LoVo (cell line): ENCODE data around the gene PFKFB2.

Source experiments
- DNase-seq: peaks from one replicate; pipeline ENCODE4 v3.0.0-alpha.2; 2016; ENCODE audit warnings: low spot score

Gene PFKFB2

DNA sequence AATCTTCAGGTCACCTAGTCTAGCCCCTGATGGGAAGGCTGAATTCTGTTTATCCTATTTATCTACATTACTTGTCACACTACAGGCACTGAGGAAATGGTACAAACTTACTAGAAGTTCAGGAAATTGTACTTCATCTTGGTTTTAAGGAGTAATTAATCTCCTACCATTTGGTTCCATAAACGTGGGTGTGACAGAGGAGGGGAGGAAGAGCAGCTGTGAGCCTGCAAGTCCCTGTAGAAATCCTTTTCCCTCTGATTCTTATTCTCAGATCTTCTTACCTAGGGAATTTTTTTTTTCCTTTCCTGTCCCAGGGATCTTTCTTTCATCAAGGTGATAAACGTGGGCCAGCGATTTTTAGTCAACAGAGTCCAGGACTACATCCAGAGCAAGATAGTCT is 14.1 kb downstream of the PFKFB2 start:
- no peak for DNase-seq

DNA sequence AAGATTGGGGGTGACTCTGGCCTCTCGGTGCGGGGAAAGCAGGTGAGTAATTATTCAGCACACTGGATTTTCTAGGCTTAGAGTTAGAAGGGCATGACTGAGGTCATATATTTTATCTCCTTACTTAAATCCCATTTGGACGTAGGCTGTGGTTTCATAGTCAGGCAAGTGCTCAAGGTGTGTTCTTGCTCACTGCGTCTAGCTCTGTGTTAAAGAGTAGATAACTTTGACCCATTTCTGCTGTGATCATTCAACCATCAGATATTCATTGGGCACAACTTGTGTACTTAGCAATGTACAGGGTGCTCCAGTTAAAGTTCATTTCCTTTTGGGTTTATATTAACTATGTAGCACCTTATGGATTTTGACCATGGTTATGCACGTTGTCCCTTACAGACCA is 14.6 kb downstream of the PFKFB2 start:
- no peak for DNase-seq

DNA sequence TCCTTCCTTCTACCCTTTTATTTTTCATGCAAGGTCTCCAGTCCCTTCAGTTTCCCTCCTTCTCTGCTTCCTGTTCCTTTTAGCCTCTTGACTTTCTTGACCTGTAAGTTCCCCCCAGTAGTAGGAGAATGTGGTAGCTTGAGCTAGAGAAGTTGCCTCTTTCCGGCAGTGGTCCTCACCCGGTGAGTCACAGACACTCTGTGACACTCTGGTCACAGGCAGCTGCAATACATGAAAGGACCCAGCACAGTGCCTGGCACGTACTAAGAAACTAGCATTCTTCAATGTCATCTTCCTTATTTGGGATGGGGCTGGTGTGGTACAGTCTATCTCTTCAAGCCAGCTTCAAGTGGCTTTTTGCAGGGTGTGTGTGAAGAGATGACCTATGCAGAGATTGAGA is 16.0 kb downstream of the PFKFB2 start:
- DNase-seq, result no peak

DNA sequence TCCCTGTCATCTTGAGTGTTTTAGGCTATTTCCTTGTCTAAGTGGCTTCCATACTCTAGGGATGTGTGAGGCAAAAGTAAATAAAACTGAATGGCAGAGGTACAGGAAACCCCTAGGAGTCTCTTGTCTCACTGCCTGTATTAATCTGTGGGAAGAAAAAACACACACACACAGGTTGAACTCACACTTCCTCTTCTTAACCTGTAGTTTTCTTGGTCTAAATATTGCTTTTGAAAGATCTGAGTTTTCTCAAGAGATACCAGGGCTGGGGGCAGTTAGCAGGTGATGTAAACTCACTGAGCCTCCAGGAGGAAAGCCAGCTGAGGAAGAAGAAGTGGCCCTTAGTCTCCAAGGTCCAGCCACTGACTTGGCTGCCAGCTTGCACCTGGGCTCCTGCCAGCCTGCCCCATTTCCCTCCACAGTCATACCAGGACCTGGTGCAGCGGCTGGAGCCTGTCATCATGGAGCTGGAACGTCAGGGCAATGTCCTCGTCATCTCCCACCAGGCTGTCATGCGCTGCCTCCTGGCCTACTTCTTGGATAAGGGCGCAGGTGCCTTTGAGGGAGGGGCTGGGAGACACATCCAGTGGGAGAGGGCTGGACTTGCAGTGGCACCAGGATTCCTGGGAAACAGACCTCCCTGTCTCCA is 16.9 kb downstream of the PFKFB2 start:
- no peak for DNase-seq

DNA sequence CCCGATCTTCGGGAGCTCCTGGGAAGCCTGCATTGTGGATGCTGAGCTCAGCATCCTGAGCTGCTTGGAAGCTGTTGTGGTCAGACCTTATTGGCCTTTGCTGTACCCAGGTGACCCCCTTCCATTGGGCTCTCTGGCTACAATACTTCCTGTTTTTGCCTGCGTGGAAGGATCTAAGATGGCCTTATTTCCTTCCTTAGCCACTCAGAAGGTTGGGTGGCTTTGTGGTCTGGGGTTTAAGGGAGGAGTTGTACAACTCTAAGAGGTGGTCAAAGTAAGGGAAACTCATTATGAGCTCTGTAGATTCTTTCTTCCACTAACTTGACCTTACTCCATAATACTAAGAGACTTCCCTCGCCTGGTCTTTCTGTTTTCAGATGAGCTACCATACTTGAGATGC is 17.7 kb downstream of the PFKFB2 start:
- no peak for DNase-seq

DNA sequence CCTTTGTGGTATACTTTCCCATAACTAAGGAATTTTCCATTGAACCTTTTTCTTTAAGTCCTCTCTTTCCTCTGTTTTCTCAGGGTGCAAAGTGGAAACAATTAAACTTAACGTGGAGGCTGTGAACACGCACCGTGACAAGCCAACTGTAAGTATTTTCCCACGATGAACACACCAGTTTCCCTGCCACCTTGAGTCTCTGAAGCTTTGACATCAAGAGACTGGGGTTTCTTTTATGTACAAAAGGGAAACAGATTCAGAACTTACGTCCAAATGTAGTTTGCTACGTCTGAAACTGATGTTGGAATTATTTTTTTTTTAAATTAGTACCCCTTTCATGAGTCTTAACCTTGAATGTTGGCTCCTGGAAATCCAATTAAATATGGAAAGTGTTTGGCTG is 18.4 kb downstream of the PFKFB2 start:
- no peak for DNase-seq

DNA sequence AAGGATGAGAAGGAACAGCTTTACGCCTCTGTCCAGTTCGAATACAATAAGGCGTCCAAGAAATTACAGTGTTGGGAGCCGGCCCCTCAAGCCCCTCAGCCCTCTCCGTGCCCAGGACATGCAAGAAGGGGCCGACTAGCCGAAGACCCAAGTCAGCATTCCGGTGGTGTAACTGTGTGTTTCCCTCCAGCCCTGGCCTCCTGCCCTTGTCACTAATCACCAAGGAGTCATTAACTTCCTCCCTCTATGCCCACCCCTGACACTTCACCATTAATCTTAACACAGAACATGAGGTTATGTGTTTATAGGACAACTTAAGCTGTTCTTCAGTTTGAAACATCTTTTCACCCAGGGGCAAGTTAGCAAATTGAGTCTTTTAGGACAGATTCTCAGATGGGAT is 19.2 kb downstream of the PFKFB2 start:
- DNase-seq, result no peak

DNA sequence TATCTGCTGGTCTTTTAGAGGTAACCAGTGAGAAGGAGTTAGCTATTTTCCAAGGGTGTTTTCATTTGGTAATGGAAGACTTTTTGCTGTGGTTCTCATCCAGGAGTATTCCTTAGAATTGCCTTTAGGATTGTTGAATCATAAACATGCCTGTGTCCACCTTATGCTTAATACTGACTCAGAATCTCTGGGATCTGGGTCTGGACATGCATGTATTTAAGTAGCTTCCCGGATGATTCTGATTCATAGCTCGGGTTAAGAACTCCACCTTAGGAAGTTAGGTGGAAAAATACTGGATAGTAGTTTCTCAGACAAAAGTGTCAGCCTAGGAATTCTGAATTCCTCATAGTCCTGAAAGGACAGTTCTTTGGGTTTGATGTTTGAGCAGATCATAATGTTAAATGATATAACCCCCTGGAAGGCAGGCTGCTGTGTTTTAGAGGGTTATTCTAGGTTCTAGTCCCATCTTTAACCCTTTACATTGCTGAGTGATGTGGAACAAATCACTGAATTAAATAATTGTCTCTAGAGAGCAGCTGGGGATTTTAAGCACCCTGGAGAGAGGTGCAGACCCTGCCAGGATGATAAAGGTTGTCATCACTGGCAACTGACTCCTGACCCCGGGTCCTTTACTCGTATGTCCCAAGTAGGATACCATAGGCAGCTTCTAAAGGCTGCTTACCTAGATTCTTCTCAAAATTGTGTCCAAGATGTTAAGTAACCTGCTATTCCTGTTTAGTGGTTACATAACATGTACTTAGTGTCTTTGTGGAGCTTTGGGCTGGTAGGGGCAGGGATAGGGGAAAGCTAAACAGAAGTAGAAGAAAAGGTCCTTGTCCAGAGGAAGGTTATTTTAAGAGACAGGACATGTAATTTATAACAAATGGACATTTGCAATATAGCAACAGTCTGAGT is 21.1 kb downstream of the PFKFB2 start:
- no peak for DNase-seq

DNA sequence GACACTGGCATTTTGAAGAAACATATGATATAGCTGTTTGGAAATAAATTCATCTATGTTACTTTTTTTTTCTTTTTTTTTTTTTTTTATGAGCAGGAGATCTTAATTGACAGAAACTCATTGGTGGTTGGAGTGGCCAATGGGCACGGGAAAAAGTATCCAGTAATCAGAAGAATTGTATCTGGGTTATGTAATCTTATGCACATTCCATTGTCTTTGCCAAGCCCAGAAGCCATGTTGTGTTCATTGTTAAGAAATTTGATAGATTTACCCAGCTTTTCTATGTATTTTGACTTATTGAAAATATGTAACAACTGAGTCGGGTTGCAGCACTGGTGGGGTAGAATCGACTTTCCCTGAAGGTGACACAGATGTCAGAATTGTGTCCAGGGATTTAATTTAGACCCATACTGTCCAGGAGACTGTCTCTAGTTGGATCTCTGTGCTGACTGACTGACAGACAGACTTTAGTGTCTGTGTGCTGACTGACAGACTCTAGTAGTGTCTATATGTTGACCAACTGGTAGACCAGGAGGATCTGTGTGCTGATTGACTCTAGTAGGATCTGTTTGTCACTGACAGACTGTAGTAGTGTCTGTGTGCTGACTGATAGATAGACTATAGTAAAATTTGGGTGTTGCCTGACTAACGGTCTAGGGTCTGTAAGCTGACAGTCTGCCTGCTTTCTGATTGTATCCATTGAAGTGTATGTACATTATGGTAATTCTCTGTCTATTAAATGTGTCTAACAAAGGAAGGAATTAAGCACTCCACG is 23.3 kb downstream of the PFKFB2 start:
- no peak for DNase-seq

DNA sequence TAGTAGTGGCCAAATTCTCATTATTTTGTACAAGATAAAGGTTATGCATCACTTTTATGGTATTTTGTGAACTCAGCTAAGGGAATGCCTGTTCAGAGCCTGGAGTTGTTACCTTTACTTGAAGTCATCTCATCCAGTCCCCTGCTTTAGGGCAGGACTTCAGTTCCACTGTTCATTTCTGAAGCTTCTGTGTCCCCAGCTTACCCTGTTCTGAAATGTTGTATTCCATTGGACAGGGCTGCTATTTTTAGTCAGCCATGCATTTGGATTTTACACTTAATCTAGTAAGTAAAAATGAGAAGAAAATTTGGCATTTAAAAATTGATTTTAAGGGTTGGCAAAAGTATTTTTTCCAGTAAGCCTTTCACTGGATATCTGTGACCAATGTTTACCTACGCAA is 23.9 kb downstream of the PFKFB2 start:
- no peak for DNase-seq

DNA sequence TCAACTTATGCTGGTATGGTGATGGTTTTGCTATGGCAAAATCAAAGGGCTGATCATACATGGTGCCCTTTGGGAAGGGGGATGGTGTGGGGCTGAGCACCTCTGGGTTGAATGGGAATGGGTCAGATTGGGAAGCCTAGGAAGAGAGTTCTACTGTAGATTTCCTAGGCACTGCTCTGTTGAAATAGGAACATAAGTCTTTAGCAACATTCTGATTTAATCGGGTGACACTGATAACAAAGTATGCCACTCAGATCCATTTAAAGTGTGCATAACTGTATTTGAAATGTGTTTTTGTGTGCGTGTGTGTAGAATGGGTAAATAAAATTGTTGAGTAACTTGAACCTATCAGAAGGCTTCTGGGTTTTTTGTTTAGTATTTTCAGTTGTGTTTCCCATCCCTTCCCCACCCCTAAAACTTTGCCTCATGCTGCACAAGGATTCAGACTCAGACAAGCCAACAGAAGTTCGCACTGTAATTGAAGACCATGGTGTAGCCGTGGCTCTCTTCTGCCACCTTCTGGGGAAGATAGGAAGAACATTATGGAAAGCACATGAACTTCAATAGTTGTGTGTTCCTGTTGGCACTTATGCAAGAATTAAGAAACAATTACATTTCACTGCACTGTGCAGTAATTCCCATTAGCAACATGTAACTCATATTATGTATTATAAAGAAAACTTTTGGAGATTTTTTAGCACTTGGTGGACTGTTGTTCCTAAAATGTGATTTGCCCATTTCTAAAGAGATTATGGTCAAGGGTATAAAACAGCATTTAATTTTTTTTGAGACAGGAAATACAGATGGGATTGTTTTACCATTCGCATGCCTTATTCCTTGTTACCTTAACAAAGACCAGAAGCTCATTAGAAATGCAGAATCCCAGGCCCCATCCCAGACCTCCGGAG is 24.6 kb downstream of the PFKFB2 start:
- peak; percentile 74 for DNase-seq

DNA sequence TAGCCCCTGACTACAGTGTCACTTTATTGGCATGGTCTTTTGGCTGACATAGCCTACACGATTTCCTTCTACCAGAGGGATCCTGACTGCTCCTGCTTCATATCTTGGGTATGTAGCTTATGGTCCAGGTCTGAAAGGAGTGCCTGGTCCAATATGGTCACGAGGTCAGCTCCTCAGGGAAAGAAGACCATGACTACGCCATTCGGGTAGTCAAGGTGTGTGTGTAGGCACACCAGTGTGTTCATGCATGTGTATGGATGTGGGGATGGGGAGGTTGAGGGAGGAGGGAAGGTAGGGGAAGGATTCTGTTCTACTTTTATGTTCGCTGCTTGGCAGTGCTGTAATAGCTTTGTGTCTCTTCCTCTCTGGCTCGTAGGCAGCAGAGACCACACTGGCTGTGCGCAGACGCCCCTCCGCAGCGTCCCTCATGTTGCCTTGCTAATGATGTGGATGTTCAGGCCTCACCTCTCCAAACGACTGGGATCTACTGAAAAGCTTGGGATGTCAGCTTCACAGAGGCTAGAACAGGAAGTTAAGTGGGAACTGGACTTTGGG is 25.6 kb downstream of the PFKFB2 start:
- no peak for DNase-seq

DNA sequence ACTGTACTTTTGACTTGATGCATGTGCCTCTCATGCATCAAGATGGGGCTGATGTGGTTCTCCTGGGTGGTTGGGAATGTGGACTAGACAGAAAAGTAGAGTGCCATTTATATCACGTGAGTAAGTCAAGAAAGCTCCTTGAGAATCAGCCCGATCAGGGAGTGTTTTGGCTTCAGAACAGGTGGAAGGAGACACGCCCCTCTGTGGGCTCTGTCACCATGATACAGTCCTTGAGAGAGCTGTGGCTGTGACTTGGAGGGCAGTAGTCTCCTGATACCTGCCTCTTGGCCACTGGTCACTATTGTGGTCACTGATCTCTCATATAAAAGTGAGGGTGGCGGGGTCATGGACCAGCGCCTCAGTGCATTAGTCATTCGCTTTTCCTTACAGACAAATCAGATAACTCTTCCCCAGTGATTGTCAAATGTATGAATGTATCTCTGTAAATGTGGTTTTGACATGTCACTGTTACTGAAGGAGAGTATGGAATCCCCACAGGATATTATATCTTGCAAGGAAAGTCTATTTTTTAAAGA is 26.7 kb downstream of the PFKFB2 start:
- peak; percentile 21 for DNase-seq

DNA sequence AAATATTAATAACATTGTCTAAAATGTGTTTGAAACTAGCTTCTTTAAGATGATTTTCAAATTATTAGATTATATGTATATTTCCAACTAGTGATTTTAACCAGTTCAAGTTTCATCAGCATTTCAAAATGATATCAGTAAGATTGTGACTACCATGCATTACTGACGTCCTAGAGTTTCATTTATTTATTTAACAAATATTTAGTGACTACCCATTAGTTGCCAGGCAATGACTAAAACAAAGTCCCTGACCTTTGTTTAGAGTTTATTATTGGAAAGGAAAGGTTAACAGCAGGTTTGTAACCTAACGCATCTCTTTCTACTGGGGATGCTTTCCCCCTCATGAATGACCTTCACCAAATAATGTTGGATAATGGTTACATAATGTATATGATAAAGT is 28.0 kb downstream of the PFKFB2 start:
- DNase-seq, result no peak

DNA sequence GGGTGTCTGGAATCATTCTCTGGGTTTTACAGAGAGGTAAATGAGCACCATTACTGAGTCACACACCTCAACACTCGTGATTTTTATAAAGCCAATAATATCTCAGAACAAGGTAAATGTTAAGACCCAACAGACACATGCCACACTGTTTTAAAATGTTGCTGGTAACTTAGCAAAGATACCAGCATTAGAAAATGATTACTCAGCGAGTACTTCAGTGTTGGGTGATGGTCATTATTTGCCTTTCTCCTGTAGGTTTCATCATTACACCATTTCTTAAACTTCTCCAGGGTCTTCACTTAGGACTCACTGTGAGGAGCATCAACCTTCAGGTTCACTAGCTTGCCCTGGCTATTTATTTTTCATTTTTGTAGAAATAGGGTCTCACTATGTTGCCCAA is 28.7 kb downstream of the PFKFB2 start:
- no peak for DNase-seq

DNA sequence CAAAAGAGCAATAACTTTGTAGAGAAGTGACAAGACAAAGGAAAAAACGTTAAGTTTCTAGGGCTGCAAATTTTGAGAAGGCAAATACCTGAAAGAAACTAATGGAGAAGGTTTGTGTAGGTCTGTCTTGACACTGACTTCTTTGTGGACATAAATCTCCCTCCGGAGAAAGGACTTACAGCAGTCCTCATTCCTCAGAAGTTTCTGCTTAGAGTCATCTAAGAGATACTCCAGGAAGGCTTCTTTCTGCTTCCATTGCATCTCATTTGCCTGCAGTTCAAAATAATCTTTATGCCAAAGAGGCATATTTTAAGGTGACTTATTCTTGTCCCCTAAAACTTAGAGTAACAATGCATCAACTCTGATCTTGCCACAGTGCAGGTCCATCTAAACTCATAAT is 31.2 kb downstream of the PFKFB2 start:
- no peak for DNase-seq

DNA sequence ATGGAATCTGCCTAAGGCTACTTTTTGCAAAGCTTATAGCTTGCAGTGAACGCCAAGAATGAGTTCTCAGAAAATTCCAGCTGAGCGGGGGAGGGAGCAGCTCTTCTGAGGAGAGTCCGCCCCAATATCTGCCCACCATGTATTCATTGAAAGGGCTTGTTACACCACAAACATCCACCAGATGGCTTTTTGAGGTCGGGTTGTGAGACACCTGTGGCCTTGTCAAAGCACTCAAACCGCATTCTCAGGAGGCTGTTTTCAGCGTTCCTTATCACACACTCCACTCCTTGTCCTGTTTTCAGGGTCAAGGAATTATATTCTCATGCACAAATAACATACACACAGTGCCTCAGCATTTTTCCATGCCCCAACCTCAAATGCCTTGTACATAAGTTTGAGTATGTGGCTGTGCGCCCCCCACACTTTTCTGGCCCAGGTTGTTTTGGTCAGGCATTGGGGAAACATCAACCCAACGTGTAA is 31.7 kb downstream of the PFKFB2 start:
- DNase-seq, result peak; percentile 77

DNA sequence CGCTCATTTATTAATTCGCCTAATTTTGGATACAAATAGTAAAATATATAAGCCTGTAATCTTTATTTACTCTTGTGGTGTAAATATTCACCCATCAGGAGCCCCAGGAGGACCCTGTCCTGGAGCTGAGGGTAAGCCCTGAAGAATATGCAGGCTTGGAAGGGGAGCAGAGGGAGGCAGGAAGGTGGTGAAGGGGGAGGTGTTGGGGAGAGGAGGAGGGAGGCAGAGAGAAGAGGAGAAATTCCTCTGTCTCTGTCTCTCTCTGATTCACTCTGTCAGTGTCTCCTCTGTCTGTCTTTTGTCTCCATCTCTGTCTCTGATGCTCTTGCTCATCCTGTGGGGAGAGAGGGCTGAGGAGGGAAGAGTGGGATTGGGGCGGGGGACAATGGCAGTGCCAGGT is 32.8 kb downstream of the PFKFB2 start:
- DNase-seq, result no peak

DNA sequence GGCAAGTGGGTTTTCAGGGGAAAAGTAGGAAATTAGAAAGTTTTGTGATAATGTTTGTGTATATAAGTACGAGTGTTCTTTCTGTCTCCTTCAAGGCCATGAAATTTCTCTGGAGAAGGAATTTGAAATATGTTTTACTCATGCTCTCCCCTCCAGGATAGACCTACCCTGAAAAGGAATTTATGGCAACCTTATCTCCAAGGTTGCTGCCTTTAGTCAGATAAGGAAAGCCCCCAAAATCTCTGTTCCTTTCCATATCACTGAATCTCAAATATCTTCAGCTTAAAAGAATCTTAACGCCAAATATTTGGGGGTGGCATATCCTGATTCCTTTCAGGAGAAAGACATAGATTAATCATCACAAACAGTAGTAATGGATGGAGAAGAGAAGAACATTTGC is 35.1 kb downstream of the PFKFB2 start:
- DNase-seq, result peak; percentile 71

DNA sequence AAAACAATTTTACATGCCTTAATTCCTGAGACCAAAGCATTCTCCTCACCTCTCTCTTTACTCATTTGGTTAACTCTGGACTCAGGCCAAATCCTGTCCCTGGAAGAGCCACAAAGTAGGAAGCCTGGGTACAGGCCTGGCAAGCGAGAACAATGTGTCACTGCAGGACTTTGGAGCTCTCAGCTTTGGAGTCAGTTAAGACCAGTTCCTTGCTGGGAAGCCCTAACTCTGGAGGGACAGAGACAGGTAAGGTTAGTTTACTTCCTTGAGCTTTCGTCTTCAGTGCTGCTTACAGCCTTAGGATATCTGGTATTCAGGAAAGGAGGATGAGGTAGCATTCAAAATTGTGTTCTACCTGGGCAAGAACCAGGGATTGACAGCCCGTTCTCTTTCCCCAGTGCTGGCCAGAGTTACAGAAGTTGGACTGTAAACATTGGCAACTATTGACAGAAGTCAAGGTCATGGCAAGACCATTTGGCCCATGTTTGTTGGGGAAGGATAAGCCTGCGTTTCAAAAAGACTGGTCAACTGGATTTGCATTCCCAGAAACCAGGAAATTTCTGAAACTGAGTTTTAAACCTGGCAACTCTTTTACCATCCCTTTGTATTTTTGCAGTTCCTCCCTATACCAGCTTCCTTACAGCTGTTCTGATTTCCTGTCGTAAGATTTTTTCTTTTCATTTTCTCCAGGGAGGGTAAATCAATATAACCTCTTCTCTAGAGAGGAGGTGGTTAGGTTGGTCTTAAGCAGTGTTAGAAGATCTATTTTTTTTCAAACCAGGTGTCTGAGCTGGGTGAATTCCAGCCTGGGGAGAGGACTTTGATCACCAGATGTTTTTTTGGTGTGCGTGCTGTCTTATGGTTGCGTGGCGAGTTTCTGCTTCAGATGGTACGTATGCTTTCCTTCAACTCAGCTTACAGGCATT is 35.9 kb downstream of the PFKFB2 start, which contains the start of gene C4BPB:
C4BPB (plus strand) TSS at position 160 of the 926 bp plus-strand sequence; CDS start at position 832, 672 bp downstream.
- DNase-seq, result peak; percentile 89
